ENCODE data around the gene DDI2.

Gene DDI2

DNA sequence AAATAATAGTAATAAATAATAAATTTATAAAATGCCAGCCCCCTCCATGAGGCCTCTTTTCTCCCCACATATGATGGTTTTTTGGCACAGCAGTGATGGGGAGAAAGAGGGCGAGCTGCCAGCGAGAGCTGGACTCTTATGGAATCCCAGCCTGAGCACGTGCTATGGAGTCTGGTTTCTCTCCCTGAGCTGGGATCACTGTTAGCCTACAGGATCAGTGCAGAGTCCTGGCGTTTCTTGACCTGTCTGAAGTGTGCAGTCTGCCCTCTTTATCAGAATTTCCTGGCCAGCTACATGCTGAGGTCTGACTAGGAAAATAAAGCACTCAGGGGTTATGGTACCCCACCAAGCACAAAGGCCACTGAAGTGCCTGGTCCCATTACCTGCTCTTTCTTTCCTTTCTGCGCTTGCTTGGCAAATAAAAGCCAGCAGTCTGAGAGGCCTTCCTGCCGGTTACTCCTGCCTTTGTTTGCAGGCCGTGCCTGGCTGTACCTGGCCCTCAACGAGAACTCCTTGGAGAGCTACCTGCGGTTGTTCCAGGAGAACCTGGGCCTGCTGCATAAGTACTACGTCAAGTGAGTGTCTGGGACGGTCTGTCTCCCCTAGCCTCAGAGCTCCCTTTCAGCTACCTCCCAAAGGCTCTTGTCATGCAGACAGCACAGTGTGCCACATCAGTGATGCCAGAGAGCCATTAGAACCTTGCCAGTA lies 100.3 kb downstream of the DDI2 start:
- DNase-seq (ENCODE audit: insufficient read length) (no peak), FAIRE-seq (no peak)
- TF ChIP-seq POLR2A (IDR thresholded peaks at IDR 0.05; ENCODE audit: low read depth, low read length) (no peak), TAF1 (IDR thresholded peaks at IDR 0.05; ENCODE audit: borderline replicate concordance, low read depth, low read length) (no peak)

- no peak for FAIRE-seq
- DNase-seq (ENCODE audit: insufficient read length): no peak
- TF ChIP-seq POLR2AphosphoS5 (IDR thresholded peaks at IDR 0.05; ENCODE audit: low read depth, low read length) (no peak), POLR2A (IDR thresholded peaks at IDR 0.05; ENCODE audit: low read depth, low read length) (no peak), TAF1 (IDR thresholded peaks at IDR 0.05; ENCODE audit: borderline replicate concordance, low read depth, low read length) (no peak)
Measured at GRCh38 chr1:15718199-15718601, 100.9 kb downstream of the DDI2 start.

Measured in GM12892 (cell line).